Ovary (tissue), 3 donors: Measurements from ENCODE around the gene ARRDC4.

Experiments used
- CTCF ChIP-seq, 3 donors: fragments of 450-650 bp in 2 of 3; fragments of 200-600 bp in 1 of 3; IDR thresholded peaks; one replicate each; pipeline versions ENCODE4 v1.5.1 to v1.8.0; 2016 to 2022; ENCODE audit warnings: antibody characterized with exemption in 3 of 3, mild to moderate bottlenecking in 1 of 3
- POLR2A ChIP-seq: fragments of 450-650 bp; IDR thresholded peaks from one replicate; pipeline ENCODE4 v1.6.1; 2017; ENCODE audit warnings: antibody characterized with exemption, mild to moderate bottlenecking, moderate library complexity
- donor health status: DM: no; HTN: no; CAD: no.

DNA sequence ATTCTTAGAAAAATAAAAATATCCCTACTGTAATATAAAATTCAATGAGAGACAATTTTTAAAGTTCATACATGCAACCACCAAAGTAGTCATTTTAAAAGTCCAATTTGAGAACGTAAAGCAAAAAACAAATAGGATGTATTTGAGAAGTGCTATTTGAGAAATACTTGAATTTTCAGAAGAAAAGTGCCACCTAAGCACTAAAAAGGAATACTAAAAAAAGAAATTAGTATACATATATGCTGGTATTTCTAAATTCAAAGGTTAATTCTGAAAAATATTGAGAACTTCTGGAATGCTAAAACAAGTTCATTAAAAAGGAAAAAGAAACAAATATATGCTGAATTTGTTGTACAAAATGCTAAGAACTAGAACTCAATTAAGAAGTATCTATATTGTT lies 29.2 kb upstream of the ARRDC4 start:
- TF ChIP-seq POLR2A, result no peak
- no peak for TF ChIP-seq CTCF (IDR thresholded peaks at IDR 0.05)
